Fibroblast of lung (primary cell): ENCODE results near the gene ELK3. TPM values are rescaled to one million over a fixed set of nuclear protein-coding genes. Genes with fewer than 3 reads are reported as not detected.
A peak's percentile ranks its signal among the peaks of the same experiment; 100 is the strongest.

ENCODE experiments used
- DNase-seq, 2 donors: peaks; one replicate each; pipeline versions ENCODE4 v3.0.0 to v3.0.0-alpha.2; 2010; ENCODE audit warnings: low read depth in 2 of 2
- H2AFZ ChIP-seq: 2 replicates; pipeline ENCODE4 v1.5.1; 2012; ENCODE audit warnings: low read length, control low read depth, inconsistent platforms
- H3K27ac ChIP-seq: 2 replicates; pipeline ENCODE4 v1.5.1; 2011; ENCODE audit warnings: low read length, control low read depth; ENCODE audit not compliant: insufficient read depth
- H3K27me3 ChIP-seq: 2 replicates; pipeline ENCODE4 v1.5.1; 2011; ENCODE audit warnings: mild to moderate bottlenecking, low read length; ENCODE audit not compliant: control insufficient read depth, insufficient read depth
- H3K36me3 ChIP-seq: 2 replicates; pipeline ENCODE4 v1.5.1; 2011; ENCODE audit warnings: low read length; ENCODE audit not compliant: control insufficient read depth, insufficient read depth
- H3K4me1 ChIP-seq: 2 replicates; pipeline ENCODE4 v1.5.1; 2011; ENCODE audit warnings: low read length; ENCODE audit not compliant: control insufficient read depth, insufficient read depth; ENCODE audit errors: extremely low read depth
- H3K4me2 ChIP-seq: 2 replicates; pipeline ENCODE4 v1.5.1; 2011; ENCODE audit warnings: low read length, control low read depth; ENCODE audit not compliant: insufficient read depth; ENCODE audit errors: extremely low read depth
- H3K4me3 ChIP-seq, 4 experiments: fragments of 200-600 bp in 1 of 4; sonication (generic) in 1 of 4; replicated peaks in 1 of 4; 2 replicates each; pipeline ENCODE4 v1.5.1; 2011 to 2016; ENCODE audit warnings: low read length in 4 of 4, low read depth in 3 of 4, mild to moderate bottlenecking in 3 of 4, control low read depth in 2 of 4, inconsistent platforms in 1 of 4, mixed read lengths in 1 of 4; ENCODE audit not compliant: insufficient read depth in 1 of 4; ENCODE audit errors: control extremely low read depth in 1 of 4
- H3K79me2 ChIP-seq: 2 replicates; pipeline ENCODE4 v1.5.1; 2012; ENCODE audit warnings: mild to moderate bottlenecking, low read length, inconsistent platforms; ENCODE audit not compliant: control insufficient read depth, insufficient read depth
- H3K9ac ChIP-seq: 2 replicates; pipeline ENCODE4 v1.5.1; 2011; ENCODE audit warnings: mild to moderate bottlenecking, low read length, control low read depth; ENCODE audit not compliant: insufficient read depth
- H3K9me3 ChIP-seq: 2 replicates; pipeline ENCODE4 v1.5.1; 2012; ENCODE audit warnings: low read depth, low read length; ENCODE audit not compliant: control insufficient read depth, insufficient read depth
- H4K20me1 ChIP-seq: 2 replicates; pipeline ENCODE4 v1.5.1; 2011; ENCODE audit warnings: low read length; ENCODE audit not compliant: control insufficient read depth, insufficient read depth; ENCODE audit errors: extremely low read depth
- CTCF ChIP-seq, 2 donors: IDR thresholded peaks in 1 of 2; conservative IDR thresholded peaks in 1 of 2; 1 replicate in 1 of 2; 2 replicates in 1 of 2; pipeline ENCODE4 v1.5.1; 2011 to 2012; ENCODE audit warnings: low read length in 2 of 2, control low read depth in 1 of 2, inconsistent platforms in 1 of 2, low read depth in 1 of 2, mild to moderate bottlenecking in 1 of 2
- EZH2 ChIP-seq: IDR thresholded peaks from 2 replicates; pipeline ENCODE4 v1.5.1; 2012; ENCODE audit warnings: low read length, control low read depth, mild to moderate bottlenecking; ENCODE audit errors: missing control alignments
- polyA plus RNA-seq, 2 donors: library from polyadenylated mRNA; depleted of rRNA in 1 of 2; stranded (reverse) in 1 of 2; unstranded in 1 of 2; fragments of >200 nt; gene quantifications; 2 replicates each; pipeline ENCODE4 v1.2.1, GENCODE V29; 2011 to 2012; ENCODE audit warnings: missing spikeins in 1 of 2
- total RNA-seq: library from RNA; depleted of rRNA; stranded (reverse); fragments of >200 nt; gene quantifications from 2 replicates; pipeline ENCODE4 v1.2.1, GENCODE V29; 2014

The ELK3 gene
- total and polyA plus RNA-seq, 2 donors (not counting 1 experiment from before 2014, with no cell fraction given) = 14.7 to 27.9 TPM

- no peaks in the 10 kb centered on the region for H3K9me3 ChIP-seq
- H3K4me1 ChIP-seq = peaks cover 7% of the 10 kb centered on the region
- peaks cover 17% of the 10 kb centered on the region for H3K79me2 ChIP-seq
- H2AFZ ChIP-seq = no peak overlapping the region
- H3K9ac ChIP-seq = no peak overlapping the region
- H3K36me3 ChIP-seq = peaks cover 7% of the 10 kb centered on the region
- no peak overlapping the region for H3K4me2 ChIP-seq
- no peaks in the 10 kb centered on the region for H4K20me1 ChIP-seq
- TF ChIP-seq CTCF (conservative IDR thresholded peaks at IDR 0.05 in 1 of 2, IDR thresholded peaks at IDR 0.05 in 1 of 2; ENCODE audit: low read depth in 1 of 2, low read length in 2 of 2) (no peak), EZH2 (no peak)
- no peak overlapping the region for H3K27ac ChIP-seq
- no peaks in the 10 kb centered on the region for H3K27me3 ChIP-seq
- no peak overlapping the region for H3K4me3 ChIP-seq
- peak in 1 of 2 donors; percentile 40 for DNase-seq
Measured at GRCh38 chr12:96263449-96263902, 69.3 kb downstream of the ELK3 start.

GRCh38 chr12:96265400-96265799 lies 71.2 kb downstream of the ELK3 start:
- Histone ChIP-seq H3K79me2 (peaks cover 12% of the 10 kb centered on the region), H3K36me3 (peaks cover 10% of the 10 kb centered on the region), H3K4me3 (no peak overlapping the region), H3K9ac (no peak overlapping the region), H3K4me1 (peaks cover 2% of the 10 kb centered on the region), H3K27ac (no peak overlapping the region), H2AFZ (no peak overlapping the region), H3K4me2 (no peak overlapping the region), H3K9me3 (no peaks in the 10 kb centered on the region), H3K27me3 (no peaks in the 10 kb centered on the region), H4K20me1 (no peaks in the 10 kb centered on the region)
- no peak for DNase-seq
- TF ChIP-seq EZH2 (no peak), CTCF (conservative IDR thresholded peaks at IDR 0.05 in 1 of 2, IDR thresholded peaks at IDR 0.05 in 1 of 2; ENCODE audit: low read depth in 1 of 2, low read length in 2 of 2) (no peak)

GRCh38 chr12:96265836-96266235 lies 71.7 kb downstream of the ELK3 start:
- Histone ChIP-seq H3K79me2 (peaks cover 8% of the 10 kb centered on the region), H3K36me3 (peaks cover 7% of the 10 kb centered on the region), H3K4me3 (no peak overlapping the region), H4K20me1 (no peaks in the 10 kb centered on the region), H3K9ac (no peak overlapping the region), H3K27ac (no peak overlapping the region), H3K9me3 (no peaks in the 10 kb centered on the region), H2AFZ (no peak overlapping the region), H3K4me1 (peaks cover 2% of the 10 kb centered on the region), H3K4me2 (no peak overlapping the region), H3K27me3 (no peaks in the 10 kb centered on the region)
- DNase-seq = no peak
- TF ChIP-seq EZH2 = no peak
- no peak for TF ChIP-seq CTCF (conservative IDR thresholded peaks at IDR 0.05 in 1 of 2, IDR thresholded peaks at IDR 0.05 in 1 of 2; ENCODE audit: low read depth in 1 of 2, low read length in 2 of 2)
